HT1080 (cell line): ENCODE data around the gene CASKIN1. TPM values are rescaled to one million over a fixed set of nuclear protein-coding genes. Genes with fewer than 3 reads are reported as not detected.

Experiments used
- DNase-seq: peaks from one replicate; pipeline ENCODE4 v3.0.0-alpha.2; 2015; ENCODE audit warnings: low read depth
- total RNA-seq: library from RNA; depleted of rRNA; stranded (reverse); fragments of >200 nt; shearing (Covaris generic); gene quantifications from 2 replicates; pipeline ENCODE4 v1.2.3, GENCODE V29; 2014

Gene CASKIN1
- total RNA-seq, 1 experiment from 2014 or later, result 0.10 TPM

GRCh38 chr16:2157480-2158261, 38.7 kb downstream of the CASKIN1 start:
- no peak for DNase-seq

- no peak for DNase-seq
Observed at GRCh38 chr16:2156849-2157224, 39.6 kb downstream of the CASKIN1 start.

GRCh38 chr16:2155977-2156848, 40.2 kb downstream of the CASKIN1 start:
- peak; percentile 48 for DNase-seq

GRCh38 chr16:2155091-2155950, 41.1 kb downstream of the CASKIN1 start, which contains the start of gene TRAF7:
TSS of gene TRAF7 (plus strand) at chr16:2155782. CDS start at chr16:2163921, 8,139 bp downstream.
- DNase-seq, result peak; percentile 100

- DNase-seq, result no peak
Observed at GRCh38 chr16:2154533-2155090, 41.8 kb downstream of the CASKIN1 start.

- DNase-seq, result peak; percentile 79
Observed at GRCh38 chr16:2152695-2153506, 43.5 kb downstream of the CASKIN1 start.

- peak; percentile 57 for DNase-seq
Observed at GRCh38 chr16:2151188-2152091, 45.0 kb downstream of the CASKIN1 start.

GRCh38 chr16:2150418-2151187, 45.8 kb downstream of the CASKIN1 start:
- DNase-seq, result peak; percentile 89

GRCh38 chr16:2149630-2150417, 46.6 kb downstream of the CASKIN1 start:
- peak; percentile 60 for DNase-seq

GRCh38 chr16:2148714-2149629, 47.4 kb downstream of the CASKIN1 start:
- no peak for DNase-seq

- peak; percentile 82 for DNase-seq
Observed at GRCh38 chr16:2147981-2148671, 48.3 kb downstream of the CASKIN1 start, which contains the start of gene RAB26. TSS of gene RAB26 (plus strand) at chr16:2148625. CDS start at chr16:2148784, 159 bp downstream.

- no peak for DNase-seq
Observed at GRCh38 chr16:2147378-2147777, 49.0 kb downstream of the CASKIN1 start.

GRCh38 chr16:2145843-2146242, 50.6 kb downstream of the CASKIN1 start:
- DNase-seq, result no peak

- no peak for DNase-seq
Observed at GRCh38 chr16:2143878-2144485, 52.4 kb downstream of the CASKIN1 start.
